Panc1 (cell line): ENCODE measurements around the gene NPPB. TPM values are rescaled to one million over a fixed set of nuclear protein-coding genes. Genes with fewer than 3 reads are reported as not detected.
"Not testable (repeated sequence)": the region's sequence is repeated elsewhere in the genome, so short reads cannot be mapped to it uniquely, and the experiment has no call there.

ENCODE experiments used
- ATAC-seq: fragments of 200-7000 bp; cut with Tn5 transposase; 2 replicates; pipeline ENCODE4 v1.9.1; 2020; ENCODE audit warnings: mild to moderate bottlenecking, moderate library complexity
- BruUV-seq: library from RNA; stranded (reverse); fragments of 400-500 nt; replicated peaks from 2 replicates; lab custom pipeline; 2021; lab: Mats Ljungman, UMichigan
- CTCF ChIA-PET: fragments of 300-600 bp; sonication (Branson Sonifier 250); formaldehyde crosslinking; loops from one replicate; lab custom pipeline; 2022; ENCODE audit warnings: antibody characterized with exemption; lab: Charles Lee
- POLR2A ChIA-PET: fragments of 300-600 bp; sonication (Branson Sonifier 250); formaldehyde crosslinking; loops from one replicate; lab custom pipeline; 2022; ENCODE audit warnings: antibody characterized with exemption; lab: Charles Lee
- DNase-seq: peaks from one replicate; pipeline ENCODE4 v3.0.0-alpha.2; 2010; ENCODE audit warnings: low read depth, low spot score
- H3K27ac ChIP-seq: 2 replicates; pipeline ENCODE4 v1.5.1; 2011; ENCODE audit warnings: mild to moderate bottlenecking, low read length, inconsistent platforms
- H3K27me3 ChIP-seq: fragments of 200-500 bp; sonication (Bioruptor generic); 2 replicates; pipeline ENCODE4 v1.6.0; 2014; ENCODE audit warnings: low read length, inconsistent platforms; ENCODE audit not compliant: control insufficient read depth, insufficient read depth
- H3K36me3 ChIP-seq: fragments of 200-500 bp; sonication (Bioruptor generic); 2 replicates; pipeline ENCODE4 v1.5.1; 2014; ENCODE audit warnings: inconsistent platforms, mild to moderate bottlenecking, low read length, moderate library complexity; ENCODE audit not compliant: control insufficient read depth, insufficient read depth
- H3K4me1 ChIP-seq: 2 replicates; pipeline ENCODE4 v1.5.1; 2011; ENCODE audit warnings: inconsistent platforms, mild to moderate bottlenecking, low read length, moderate library complexity; ENCODE audit not compliant: control insufficient read depth, insufficient read depth
- H3K4me3 ChIP-seq, 2 experiments: 2 replicates each; pipeline ENCODE4 v1.5.1; 2011 to 2012; ENCODE audit warnings: low read depth in 2 of 2, low read length in 2 of 2, mild to moderate bottlenecking in 2 of 2, inconsistent platforms in 1 of 2, moderate library complexity in 1 of 2
- H3K9me3 ChIP-seq: fragments of 200-500 bp; sonication (Bioruptor generic); 2 replicates; pipeline ENCODE4 v1.5.1; 2014; ENCODE audit warnings: low read depth, mild to moderate bottlenecking, inconsistent platforms, low read length, moderate library complexity; ENCODE audit not compliant: control insufficient read depth, insufficient read depth
- CTCF ChIP-seq: fragments of 450-650 bp; IDR thresholded peaks from 2 replicates; pipeline ENCODE4 v1.5.1; 2017; ENCODE audit warnings: mild to moderate bottlenecking
- POLR2AphosphoS5 ChIP-seq: IDR thresholded peaks from 2 replicates; pipeline ENCODE4 v1.6.1; 2012; ENCODE audit warnings: mild to moderate bottlenecking, low read depth, low read length, moderate library complexity
- REST ChIP-seq, 2 experiments: IDR thresholded peaks; 2 replicates each; pipeline ENCODE4 v1.6.1; 2011 to 2012; ENCODE audit warnings: low read depth in 2 of 2, control low read depth in 1 of 2, low read length in 1 of 2, mild to moderate bottlenecking in 1 of 2, moderate library complexity in 1 of 2; ENCODE audit not compliant: insufficient read depth in 1 of 2
- SIN3A ChIP-seq: IDR thresholded peaks from 2 replicates; pipeline ENCODE4 v1.6.1; 2012; ENCODE audit warnings: low read depth, mild to moderate bottlenecking, low read length, moderate library complexity, borderline replicate concordance; ENCODE audit not compliant: insufficient read depth
- TCF7L2 ChIP-seq: IDR thresholded peaks from 2 replicates; pipeline ENCODE4 v1.6.1; 2011; ENCODE audit warnings: mild to moderate bottlenecking, low read depth, low read length, inconsistent platforms
- in situ Hi-C: cut with HindIII; loops from 2 replicates; pipeline ENCODE4 v1.10.0; 2016; ENCODE audit warnings: low sequenced_read_pairs, low pct_unique_long_range_greater_than_20kb
- intact Hi-C: fragments of 100-400 bp; cut with micrococcal nuclease; formaldehyde crosslinking; loops from one replicate; pipeline ENCODE4 v1.10.0; 2022; ENCODE audit not compliant: unreplicated experiment
- total RNA-seq: library from RNA; stranded (reverse); gene quantifications from one replicate; pipeline ENCODE4 v1.2.1, GENCODE V29; 2021; ENCODE audit not compliant: unreplicated experiment

The NPPB gene
- total RNA-seq, 1 experiment from 2014 or later, result not detected

- intact Hi-C loops (no loop called here), in situ Hi-C loops (no loop called here)
- BruUV-seq, result no TSS peak
- Histone ChIP-seq H3K9me3 (no peaks in the 10 kb centered on the region), H3K27me3 (no peaks in the 10 kb centered on the region), H3K27ac (no peak overlapping the region), H3K4me3 (no peak overlapping the region), H3K36me3 (no peaks in the 10 kb centered on the region), H3K4me1 (peaks cover 6% of the 10 kb centered on the region; the same call in 1 of the 2 replicates)
- TF ChIP-seq REST (IDR thresholded peaks at IDR 0.05; ENCODE audit: insufficient read depth in 1 of 2, low read depth in 2 of 2, low read length in 1 of 2) (no peak), CTCF (no peak), TCF7L2 (no peak), POLR2AphosphoS5 (no peak), SIN3A (no peak)
- no peak for DNase-seq
- POLR2A ChIA-PET, result interaction anchor here (0.7 kb wide), 1 partner anchor 91 kb away, joined by 3 read pairs; no protein-coding TSS in a partner anchor
- CTCF ChIA-PET, result no interaction called here
- no peak for ATAC-seq
These were observed 46.2 kb upstream of the NPPB start for GRCh38 chr1:11904978-11905377.

GRCh38 chr1:11904156-11904555, 45.4 kb upstream of the NPPB start:
- H3K9me3 ChIP-seq, BruUV-seq, intact Hi-C loops, CTCF ChIA-PET, H3K4me3 ChIP-seq, H3K27me3 ChIP-seq, H3K4me1 ChIP-seq, H3K36me3 ChIP-seq, in situ Hi-C loops, H3K27ac ChIP-seq, ATAC-seq, DNase-seq: not testable (repeated sequence)
- POLR2A ChIA-PET, result interaction anchor here (0.7 kb wide), 1 partner anchor 90 kb away, joined by 3 read pairs; no protein-coding TSS in a partner anchor

- TF ChIP-seq CTCF, result no peak
- TF ChIP-seq POLR2AphosphoS5, result no peak
- no peak for TF ChIP-seq REST (IDR thresholded peaks at IDR 0.05; ENCODE audit: insufficient read depth in 1 of 2, low read depth in 2 of 2, low read length in 1 of 2)
- no peak for TF ChIP-seq TCF7L2
- TF ChIP-seq SIN3A, result no peak
- no peaks in the 10 kb centered on the region for H3K9me3 ChIP-seq
- H3K4me1 ChIP-seq, result peaks cover 5% of the 10 kb centered on the region; the same call in 1 of the 2 replicates
- in situ Hi-C loops, result no loop called here
- no peak overlapping the region for H3K27ac ChIP-seq
- no TSS peak for BruUV-seq
- ATAC-seq, result no peak
- no peaks in the 10 kb centered on the region for H3K36me3 ChIP-seq
- H3K27me3 ChIP-seq, result no peaks in the 10 kb centered on the region
- intact Hi-C loops, result no loop called here
- POLR2A ChIA-PET, result no interaction called here
- CTCF ChIA-PET, result no interaction called here
- DNase-seq, result no peak
- H3K4me3 ChIP-seq, result no peak overlapping the region
These were observed 44.5 kb upstream of the NPPB start for GRCh38 chr1:11903210-11903609.

GRCh38 chr1:11901446-11901845, 42.7 kb upstream of the NPPB start:
- H3K27ac ChIP-seq, intact Hi-C loops, DNase-seq, H3K27me3 ChIP-seq, H3K4me3 ChIP-seq, POLR2A ChIA-PET, CTCF ChIA-PET, H3K36me3 ChIP-seq, BruUV-seq, ATAC-seq, in situ Hi-C loops, H3K9me3 ChIP-seq, H3K4me1 ChIP-seq: not testable (repeated sequence)
